T-helper 2 cell (primary cell): ENCODE measurements around the gene HS3ST3B1.

Experiments
- DNase-seq, 5 experiments: peaks; one replicate each; pipeline versions ENCODE4 v3.0.0 to v3.0.0-alpha.2; 2012 to 2022

The HS3ST3B1 gene

DNA sequence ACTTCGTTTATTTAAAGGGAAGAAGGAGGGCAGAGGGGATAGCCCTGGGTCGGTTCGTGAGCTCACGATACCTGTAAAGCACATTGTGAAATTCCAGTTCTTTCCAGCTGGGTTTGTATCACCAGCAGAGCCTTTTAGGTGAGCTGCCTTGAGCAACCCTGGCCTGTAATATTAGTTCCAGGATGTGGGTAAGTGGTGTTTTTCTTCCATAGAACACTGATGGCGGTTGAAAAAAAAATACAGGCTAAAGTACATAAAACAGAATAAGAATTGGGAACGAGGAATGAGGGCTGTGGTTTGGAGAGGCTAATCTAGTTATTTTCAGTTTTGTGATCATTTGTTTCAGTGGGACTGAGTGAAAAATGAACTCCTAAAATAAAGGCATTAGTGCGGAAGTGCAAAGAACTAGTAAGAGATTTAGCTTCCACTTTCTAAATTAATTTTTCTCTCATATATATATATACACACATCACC, 20.6 kb downstream of the HS3ST3B1 start:
- DNase-seq = peak in 1 of 5 experiments; percentile 47

DNA sequence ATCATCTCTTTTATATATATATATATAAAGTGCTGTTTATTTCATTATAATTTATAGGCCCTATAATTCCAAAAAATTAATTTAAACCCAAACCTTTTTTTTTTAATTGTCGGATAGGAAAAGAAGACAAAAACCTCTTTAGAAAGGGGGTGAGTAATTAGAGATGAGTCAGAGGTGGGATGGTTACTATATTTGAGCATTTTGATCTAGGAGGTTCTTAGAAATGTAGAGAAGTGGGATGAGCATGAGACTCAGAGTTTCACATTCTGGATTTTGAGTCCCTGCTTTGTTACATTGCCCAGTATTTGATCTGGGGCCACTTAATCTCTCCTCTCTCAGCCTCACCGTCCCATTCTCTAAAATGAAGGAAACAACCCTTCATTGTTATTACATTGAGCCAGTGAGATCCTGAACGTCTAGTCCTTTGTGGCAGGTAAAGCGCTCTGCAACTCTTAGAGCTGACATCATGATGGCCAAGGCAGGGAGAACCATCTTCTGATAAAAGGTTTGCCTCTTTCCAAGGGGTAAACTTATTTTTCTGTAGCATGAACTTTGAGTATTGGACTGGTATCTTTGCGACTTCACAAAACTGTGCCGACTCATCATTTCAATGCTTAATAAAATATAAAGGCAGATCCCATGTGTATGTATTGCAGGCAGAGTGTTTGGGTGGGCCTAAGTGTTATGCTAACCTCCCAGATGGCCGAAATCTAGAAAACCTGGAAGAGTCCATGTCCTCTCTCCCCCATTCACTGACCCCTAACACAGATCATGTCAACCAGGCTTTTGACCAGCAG, 21.3 kb downstream of the HS3ST3B1 start:
- no peak for DNase-seq

DNA sequence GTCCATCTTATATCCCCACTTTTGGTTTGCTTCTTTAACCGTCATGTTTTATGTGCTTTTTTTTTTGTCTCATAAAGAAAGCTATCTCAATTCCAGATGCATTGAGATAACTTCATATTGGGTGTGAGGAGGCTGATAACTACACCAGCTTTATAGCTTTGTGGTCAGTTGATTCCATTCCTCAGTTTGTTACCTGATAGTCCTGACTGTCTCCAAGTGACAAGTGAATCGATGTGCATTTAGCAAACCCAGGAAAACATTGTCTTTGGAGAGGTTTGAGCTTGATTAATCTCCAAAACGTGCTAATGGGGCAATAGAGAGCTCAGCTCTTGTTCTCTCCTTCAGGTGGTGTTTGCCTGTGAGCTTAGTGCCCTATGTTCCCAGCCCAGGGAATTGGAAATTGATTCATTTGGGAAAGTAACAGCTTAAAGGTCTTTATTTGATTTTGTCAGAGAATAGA, 22.7 kb downstream of the HS3ST3B1 start:
- no peak for DNase-seq

DNA sequence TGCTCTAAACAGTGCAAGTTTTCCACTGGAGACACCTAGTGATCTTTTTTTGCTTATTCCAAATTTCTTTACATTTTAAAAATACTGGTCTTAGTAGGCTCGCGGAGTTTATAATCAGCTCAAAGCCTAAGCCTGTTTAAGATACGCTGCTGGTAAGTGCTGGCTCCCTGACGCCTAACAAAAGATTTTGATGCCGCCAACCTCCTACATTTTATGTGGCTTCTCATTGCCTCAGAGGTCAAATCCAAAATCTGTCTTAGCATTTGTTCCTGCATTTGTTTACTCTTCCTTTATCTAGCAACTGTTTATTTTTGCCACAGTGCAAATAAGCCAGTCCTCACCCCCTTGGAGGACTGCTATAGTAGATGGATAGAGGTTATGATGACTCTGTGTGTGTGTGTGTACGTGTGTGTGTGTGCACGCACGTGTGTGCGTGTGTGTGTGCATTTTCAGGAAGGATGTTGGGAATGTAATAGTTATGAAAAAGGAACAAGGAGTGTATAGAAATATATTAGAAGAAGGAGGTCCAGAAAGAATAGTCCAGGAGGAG, 24.8 kb downstream of the HS3ST3B1 start:
- DNase-seq = no peak

DNA sequence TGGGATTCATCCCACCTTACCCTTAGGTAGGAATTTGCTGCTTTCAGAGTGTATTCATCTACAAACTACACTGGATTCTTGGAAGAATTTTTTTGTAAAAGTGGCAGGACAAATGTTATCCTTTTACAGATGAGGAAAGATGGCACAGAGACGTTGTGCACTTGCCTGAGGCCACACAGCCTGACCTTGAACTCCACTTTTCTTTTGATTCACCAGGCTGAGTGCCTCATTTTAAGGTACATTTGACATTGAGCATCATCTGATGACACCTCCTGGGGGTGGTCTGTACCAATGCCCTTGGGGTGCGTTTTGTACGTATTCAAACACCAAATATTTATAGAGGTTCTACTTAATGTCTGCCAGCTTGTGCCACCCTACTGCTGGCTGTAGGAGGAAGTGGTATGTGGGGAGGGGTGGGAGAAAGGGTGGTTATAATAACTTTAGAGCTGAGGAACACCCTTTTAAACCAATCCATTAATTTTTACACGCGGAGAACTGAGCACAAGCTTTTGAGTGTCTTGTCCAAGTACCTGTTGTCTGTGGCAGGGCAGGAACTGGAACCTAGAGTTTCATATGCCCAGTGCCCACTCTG, 29.1 kb downstream of the HS3ST3B1 start:
- DNase-seq = peak in 1 of 5 experiments; percentile 39

DNA sequence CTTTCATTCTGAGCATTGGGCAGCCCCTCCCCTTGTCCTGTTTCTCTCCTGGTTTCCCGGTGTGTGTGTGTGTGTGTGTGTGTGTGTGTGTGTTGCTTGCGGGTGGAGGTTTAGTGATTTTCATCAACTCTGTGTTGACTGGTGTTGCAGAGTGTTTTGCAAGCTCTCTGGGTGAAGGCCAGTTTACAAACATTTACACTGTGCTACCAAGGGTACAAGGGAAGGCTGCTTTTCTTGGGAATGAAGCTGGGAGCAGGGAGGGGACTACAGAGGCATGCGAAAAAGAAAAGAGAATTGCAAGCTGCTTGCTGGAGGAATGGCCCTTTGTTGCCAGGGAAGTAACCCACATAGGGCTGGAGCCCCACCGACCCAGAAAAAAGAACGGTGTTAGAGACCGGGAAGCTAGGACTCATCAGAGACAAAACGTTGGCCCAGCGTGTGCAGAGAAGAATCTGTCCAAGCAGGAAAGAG, 29.6 kb downstream of the HS3ST3B1 start:
- DNase-seq = no peak

DNA sequence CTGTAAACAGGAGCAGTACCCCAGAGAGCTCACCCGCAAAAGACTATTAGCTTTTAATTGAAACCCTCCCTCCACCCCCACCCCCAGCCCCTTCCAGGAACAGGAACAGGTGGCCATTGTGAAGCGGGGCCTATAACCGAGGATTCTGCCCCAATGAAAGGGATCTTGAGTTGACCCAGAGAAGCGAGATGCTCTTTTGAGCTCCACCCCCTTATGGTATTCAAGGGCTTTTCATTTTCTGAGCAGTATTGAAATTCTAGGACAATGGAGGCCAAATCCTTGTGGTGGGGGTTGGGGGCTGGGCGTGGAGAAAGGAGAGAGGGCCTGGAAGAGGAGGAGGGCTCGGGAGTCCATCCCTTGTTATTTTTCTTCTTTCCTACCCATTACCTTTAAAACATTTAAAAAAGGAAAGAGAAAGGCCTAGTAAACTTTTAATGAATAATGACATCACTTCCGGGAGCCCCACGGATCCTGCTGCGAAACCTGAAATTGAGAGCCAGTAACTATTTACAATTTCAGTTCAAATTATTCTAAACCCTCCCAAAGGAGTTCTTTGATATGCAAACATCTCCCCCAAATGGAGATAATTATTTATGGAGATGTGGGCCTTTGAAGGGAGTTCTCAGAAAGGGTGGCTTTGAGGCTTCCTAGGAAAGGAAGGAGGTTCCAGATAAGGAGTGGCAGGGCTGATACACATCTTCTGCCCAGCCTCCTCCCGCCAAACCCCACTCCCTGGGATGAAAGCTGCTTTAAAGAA, 30.5 kb downstream of the HS3ST3B1 start:
- no peak for DNase-seq

DNA sequence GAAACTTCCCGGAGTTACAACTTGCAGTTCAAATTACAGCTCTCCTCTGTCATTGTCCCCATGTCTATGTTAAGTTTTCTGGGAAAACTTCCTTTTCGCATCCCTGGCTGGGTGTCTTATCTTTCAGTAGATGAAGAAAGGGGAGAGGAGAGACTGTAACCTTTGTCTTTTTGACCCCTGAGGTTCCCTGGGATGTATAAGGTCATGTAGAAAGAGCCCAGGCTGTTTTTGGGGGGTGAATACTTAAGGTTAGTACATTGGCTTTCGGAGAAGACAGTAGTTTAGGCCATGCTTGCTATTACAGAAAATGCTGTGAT, 31.1 kb downstream of the HS3ST3B1 start:
- DNase-seq = no peak

DNA sequence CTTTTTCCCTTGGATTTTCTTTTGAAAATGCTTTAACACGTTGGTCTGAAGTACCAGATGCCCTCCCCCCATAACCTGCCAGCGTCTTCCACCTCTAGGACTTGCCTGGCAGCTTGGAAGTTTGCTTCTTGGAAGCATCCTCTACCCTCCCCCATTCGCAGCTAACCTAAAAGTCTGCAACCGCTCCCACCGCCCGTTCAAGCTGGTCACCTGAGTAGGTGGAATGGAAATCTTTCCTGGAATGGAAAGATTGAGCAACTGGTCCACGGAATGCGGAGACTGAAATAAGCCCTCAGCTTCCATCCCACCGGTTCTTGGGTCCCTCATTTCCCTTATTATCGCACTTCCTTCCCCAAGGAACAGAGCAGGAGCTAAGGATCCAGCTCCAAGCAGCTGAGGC, 31.4 kb downstream of the HS3ST3B1 start:
- DNase-seq = no peak

DNA sequence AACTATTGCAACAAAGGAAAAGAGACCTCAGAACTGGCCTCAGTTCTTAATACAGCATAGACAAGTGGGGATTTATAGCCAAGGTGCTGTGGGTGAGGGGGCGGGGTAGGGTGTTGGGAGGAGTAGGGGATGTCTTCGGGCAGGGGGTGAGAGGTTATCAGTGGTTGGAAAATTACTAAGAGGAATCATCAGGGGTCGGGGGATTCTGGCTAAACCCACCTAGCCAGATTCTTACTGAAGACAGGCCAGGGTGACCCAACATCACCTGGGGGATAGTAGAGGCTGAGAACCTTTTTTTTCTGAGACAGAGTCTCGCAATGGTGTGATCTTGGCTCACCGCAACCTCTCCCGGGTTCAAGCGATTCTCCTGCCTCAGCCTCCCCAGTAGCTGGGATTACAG, 32.6 kb downstream of the HS3ST3B1 start:
- DNase-seq = no peak

DNA sequence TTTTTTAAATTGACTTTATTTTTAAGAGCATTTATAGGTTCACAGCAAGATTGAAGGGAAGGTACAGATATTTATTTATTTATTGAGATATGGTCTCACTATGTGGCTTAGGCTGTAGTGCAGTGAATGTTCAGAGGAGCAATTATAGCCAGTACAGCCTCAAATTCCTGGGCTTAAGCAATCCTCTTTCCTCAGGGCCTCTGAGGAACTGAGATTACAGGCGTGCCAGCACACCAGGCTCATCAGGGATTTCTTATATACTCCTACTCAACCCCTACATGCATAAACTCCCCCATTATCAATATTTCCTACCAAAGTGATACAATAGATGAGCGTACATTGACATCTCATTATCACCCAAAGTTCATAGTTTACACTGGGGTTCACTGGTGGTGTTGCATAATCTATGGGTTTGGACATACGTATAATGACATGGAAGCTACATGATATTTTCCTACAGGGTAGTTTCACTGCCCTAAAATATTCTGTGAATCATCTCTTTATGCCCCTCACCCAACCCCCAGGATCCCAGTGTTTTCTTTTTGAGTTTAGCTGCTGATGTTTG, 33.5 kb downstream of the HS3ST3B1 start:
- DNase-seq = no peak

DNA sequence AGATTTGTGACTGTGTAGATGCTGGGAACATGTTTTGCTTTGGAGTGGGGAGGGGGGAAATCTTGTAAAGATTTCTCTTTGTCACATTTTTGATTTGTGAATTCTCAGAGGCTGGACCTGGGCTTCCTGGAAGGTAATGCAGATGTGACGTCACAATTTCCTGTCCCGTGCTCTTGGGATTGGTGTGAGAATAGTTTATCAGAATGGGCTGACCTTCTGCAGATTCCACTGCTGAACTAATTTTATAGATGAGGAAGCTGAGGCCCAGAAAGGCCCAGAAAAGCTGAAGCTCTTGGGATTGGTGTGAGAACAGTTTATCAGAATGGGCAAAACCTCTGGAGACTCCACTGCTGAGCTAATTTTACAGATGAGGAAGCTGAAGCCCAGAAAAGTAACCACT, 34.0 kb downstream of the HS3ST3B1 start:
- DNase-seq = no peak

DNA sequence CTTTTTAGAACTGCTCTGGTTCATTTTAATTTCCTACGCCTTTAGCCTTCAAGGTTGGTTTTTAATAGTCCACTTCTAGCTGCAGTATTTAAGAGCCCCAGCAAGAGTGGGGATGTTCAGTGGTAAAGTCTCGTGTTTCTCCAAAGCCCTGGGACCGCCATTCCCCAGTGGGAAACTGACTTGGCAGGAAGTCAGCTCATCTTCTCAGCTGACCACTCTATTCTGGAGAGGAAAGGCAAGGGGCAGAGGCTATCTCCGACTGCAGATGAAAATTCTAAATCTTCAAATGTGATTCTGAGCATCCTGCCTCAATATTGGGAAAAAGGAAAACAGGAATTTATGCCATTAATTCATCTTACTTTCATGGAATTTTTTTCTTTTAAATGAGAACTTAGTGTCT, 35.5 kb downstream of the HS3ST3B1 start:
- no peak for DNase-seq

DNA sequence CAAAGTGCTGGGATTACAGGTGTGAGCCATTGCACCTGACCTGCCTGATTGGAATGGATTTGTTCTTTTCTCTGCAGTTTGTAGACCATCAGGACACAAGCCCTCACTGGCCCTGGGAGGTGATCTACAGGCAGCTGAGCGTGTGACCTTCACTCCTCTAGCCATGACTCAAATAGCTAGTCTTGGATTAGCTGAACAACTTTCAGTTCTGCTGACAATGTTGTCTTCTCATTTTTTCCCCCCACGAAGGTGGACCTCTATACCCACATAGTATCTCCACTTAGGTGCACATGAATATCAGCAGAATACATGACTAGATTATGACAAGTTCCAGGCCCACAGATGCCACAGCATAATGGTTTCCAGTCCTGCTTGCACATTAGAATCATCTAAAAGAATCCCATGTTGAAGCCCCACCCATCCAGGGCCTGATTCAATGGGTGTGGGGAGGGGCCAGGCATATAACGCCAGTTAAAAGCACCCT, 36.8 kb downstream of the HS3ST3B1 start:
- DNase-seq = peak in 2 of 5 experiments; percentile 40 to 75

DNA sequence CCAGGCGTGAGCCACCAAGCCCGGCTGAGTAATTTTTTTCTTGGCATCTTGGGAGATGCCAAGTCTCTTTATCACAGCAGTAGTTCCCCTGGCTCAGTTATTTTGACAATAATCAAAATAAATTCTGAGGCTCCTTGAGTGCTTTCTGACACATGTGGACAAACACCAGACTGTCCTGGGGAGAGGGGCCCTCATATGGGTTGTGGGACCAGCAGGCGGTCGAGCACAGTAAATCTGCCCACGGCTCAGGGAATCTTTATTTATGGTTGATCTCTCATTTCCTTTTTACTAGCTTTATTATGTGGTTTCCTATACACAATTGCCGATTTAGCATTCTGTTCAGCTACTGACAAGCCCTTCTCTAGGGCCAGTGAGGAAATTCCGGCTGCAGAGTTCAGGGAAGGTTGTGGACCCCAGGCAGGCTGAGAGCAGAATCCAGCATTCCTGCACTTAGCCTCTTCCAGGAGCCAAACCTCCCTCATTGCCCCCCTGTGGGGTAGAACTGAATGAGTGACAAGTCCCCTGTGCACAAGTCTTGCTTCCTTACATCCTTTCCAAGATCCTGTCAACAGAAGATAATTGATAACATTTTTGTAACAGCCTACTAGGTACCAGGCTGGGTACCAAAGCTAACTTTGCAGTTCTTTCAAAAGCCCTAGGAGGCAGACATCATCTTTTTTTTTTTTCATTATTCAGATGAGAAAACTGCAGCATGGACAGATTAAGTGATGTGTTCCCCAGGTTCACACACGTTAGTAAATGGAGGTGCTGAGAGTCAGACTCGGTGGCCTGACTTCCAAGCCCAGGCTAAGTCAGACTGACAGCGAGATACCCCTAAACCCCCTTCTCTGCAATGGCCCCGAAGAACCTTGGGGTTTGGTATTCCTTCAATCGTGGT, 40.2 kb downstream of the HS3ST3B1 start:
- DNase-seq = no peak

DNA sequence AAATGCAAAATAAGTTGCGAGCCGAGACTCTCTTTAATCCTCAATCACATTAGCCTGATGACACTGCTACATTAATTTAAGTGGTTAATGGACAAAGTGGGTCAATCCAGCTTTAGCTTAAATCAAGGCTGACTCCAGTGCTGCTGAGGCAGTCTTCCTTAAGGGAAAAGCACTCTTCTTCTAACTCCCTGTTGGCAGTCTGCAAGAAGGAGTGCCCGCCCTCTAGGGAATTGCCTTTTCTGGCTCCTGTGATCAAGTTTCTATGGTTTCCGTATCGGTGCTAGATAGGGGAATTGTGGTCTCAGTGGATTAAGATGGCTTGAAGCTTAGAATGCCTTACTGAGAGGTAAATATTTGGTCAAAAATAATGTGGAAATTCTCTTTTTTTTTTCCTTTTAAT, 41.0 kb downstream of the HS3ST3B1 start:
- DNase-seq = no peak

DNA sequence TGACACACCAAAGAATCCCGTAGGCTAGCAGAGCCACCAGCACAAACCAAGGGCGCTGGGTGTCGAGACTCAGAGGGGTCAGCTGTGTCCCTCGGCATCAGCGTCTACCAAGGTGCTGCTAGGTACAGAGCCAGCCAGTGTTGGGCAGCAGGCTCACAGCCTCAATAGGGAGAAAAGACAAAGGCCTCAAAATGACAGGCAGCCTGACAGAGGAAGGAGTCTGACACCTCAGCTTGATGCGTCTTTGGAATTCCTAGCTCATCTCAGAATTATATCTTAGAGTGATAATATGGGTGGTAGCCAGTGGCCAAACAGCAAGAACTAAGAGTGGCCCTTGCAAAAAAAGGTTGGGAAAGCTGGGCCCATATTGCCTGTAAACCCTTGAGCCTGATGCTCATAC, 45.9 kb downstream of the HS3ST3B1 start:
- no peak for DNase-seq

DNA sequence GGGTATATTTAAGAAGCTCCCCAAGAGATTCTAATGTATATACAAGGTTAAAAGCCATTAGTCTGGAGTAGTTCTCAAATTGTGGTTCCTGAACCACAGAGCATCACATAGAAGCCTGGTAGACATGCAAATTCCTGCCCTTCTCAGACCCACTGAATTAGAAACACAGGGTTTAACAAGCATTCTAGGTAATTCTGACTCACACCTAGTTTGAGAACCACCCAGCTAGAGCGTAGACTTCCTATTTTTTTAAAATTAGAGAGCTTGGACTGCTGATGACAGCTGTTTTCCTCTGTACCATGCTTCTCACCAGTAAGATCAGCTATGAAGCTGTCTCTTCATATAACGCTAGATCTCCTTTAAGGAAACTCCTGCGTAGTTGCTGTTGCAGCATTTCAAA, 50.6 kb downstream of the HS3ST3B1 start:
- DNase-seq = no peak

DNA sequence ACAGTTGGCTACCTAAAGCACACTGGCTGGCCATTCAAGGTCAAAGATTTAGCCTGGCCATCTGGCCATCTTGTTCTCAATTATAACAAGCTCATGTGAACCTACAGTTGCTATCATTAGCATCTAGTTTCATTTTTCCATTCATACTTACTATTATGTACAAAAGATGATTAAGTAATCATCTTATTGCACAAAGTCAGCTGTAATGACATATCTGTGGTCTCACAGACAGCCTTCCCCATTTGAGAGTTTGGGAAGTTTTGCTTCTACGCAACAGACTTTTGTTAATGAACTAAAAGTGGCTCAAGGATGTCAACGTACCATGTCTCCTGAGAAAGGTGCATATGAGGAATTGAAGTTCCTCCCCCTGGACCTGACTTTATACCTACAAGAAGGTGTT, 51.3 kb downstream of the HS3ST3B1 start:
- DNase-seq = no peak

DNA sequence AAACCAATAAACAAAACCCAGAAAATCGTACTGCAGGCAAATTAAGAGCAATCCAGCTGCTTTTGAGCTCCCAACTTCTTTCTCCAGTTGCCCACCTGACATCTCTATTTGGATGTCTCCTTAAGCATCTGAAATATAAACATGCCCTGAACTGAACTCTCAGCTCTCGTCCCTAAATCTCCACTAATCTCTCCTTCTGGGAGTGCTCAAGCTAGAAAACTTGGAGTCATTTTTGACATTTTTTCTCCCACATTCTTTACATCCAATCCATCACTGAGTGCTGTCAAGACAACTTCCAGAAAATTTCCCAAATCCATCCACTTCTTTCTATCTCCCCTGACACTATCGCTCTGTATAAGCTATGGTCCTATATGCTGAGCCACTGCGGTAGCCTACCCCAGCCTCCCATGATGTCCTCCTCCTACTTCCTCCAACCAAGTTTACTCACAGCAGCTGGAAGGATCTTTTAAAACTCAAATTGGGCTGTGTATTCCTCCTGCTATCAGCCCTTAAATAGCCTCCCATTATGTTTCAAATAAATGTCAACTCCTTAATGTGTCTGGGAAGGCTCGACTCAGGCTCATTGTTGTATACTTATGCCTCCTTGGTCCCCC, 53.1 kb downstream of the HS3ST3B1 start:
- no peak for DNase-seq

DNA sequence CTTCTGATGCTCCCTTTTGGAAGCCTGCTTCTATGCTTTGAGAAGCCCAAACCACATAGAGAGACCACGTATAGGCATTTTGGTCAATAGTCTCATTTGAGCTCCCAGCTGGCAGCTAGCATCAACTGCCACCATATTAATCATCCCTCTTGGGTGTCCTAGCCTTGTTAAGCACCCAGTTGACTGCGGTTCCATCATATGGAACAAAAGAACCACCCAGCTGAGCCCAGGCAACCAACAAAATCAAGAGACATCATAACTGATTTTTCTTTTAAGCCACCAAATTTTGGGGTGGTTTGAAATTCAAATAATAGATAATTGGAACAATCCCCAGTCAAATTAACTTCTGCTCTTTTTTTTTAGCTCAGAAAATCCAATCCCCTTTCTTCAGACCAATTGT, 53.9 kb downstream of the HS3ST3B1 start:
- DNase-seq = no peak
